ENCODE data around the gene MRGPRD.

The MRGPRD gene

GRCh38 chr11:68990995-68991780 lies 10.4 kb upstream of the MRGPRD start:
- Histone ChIP-seq H3K23ac (ENCODE audit: low read length in 2 of 2) (no peak overlapping the region), H3K18ac (ENCODE audit: low read depth in 1 of 2, low read length in 2 of 2) (no peak overlapping the region), H3K14ac (ENCODE audit: low read length in 2 of 2) (peak overlapping the region in 1 of 2 experiments; percentile 18), H3K4me3 (ENCODE audit: insufficient read depth in 1 of 2, low read depth in 1 of 2, low read length in 2 of 2) (peak overlapping the region in 1 of 2 experiments; percentile 25), H2AFZ (ENCODE audit: low read depth, low read length) (no peak overlapping the region), H3K4me1 (ENCODE audit: control insufficient read depth, insufficient read depth, low read depth, low read length) (peaks cover 4% of the 10 kb centered on the region), H3K27me3 (ENCODE audit: control insufficient read depth in 1 of 2, insufficient read depth in 1 of 2, low read length in 2 of 2) (peaks cover 27 to 45% of the 10 kb centered on the region in 2 experiments), H3K9ac (ENCODE audit: low read length) (no peak overlapping the region), H2AK5ac (ENCODE audit: low read length, severe bottlenecking) (no peak overlapping the region), H2BK120ac (ENCODE audit: low read depth, low read length) (no peak overlapping the region), H3K79me1 (replicated peaks; ENCODE audit: low read length, poor library complexity, severe bottlenecking) (no peaks in the 10 kb centered on the region), H4K8ac (ENCODE audit: low read length) (no peak overlapping the region), H3K27ac (ENCODE audit: low read length, poor library complexity, severe bottlenecking) (no peak overlapping the region), H3K4ac (ENCODE audit: low read depth in 1 of 2, low read length in 2 of 2) (no peak overlapping the region), H2BK12ac (ENCODE audit: low read length in 2 of 2) (no peak overlapping the region), H3K4me2 (ENCODE audit: low read length, poor library complexity, severe bottlenecking) (no peak overlapping the region), H2BK5ac (ENCODE audit: low read depth, low read length, poor library complexity, severe bottlenecking) (no peak overlapping the region), H4K91ac (ENCODE audit: low read length) (peak overlapping the region; percentile 20), H3K36me3 (ENCODE audit: control insufficient read depth in 1 of 2, insufficient read depth in 2 of 2, low read depth in 1 of 2, low read length in 2 of 2) (no peaks in the 10 kb centered on the region), H3K9me3 (ENCODE audit: control insufficient read depth, low read length) (no peaks in the 10 kb centered on the region), H2BK15ac (ENCODE audit: low read depth, poor library complexity, severe bottlenecking) (no peak overlapping the region)
- DNase-seq: no peak
- WGBS: 83% methylated on average over 15 of the region's 16 CpGs

GRCh38 chr11:68989936-68990606 lies 9.3 kb upstream of the MRGPRD start:
- Histone ChIP-seq H3K27ac (ENCODE audit: low read length, poor library complexity, severe bottlenecking) (no peak overlapping the region), H3K27me3 (ENCODE audit: control insufficient read depth in 1 of 2, insufficient read depth in 1 of 2, low read length in 2 of 2) (peaks cover 27 to 45% of the 10 kb centered on the region in 2 experiments), H3K9ac (ENCODE audit: low read length) (no peak overlapping the region), H2BK15ac (ENCODE audit: low read depth, poor library complexity, severe bottlenecking) (no peak overlapping the region), H3K36me3 (ENCODE audit: control insufficient read depth in 1 of 2, insufficient read depth in 2 of 2, low read depth in 1 of 2, low read length in 2 of 2) (no peaks in the 10 kb centered on the region), H3K4me3 (ENCODE audit: insufficient read depth in 1 of 2, low read depth in 1 of 2, low read length in 2 of 2) (no peak overlapping the region), H3K23ac (ENCODE audit: low read length in 2 of 2) (no peak overlapping the region), H3K4ac (ENCODE audit: low read depth in 1 of 2, low read length in 2 of 2) (no peak overlapping the region), H3K4me1 (ENCODE audit: control insufficient read depth, insufficient read depth, low read depth, low read length) (peaks cover 4% of the 10 kb centered on the region), H3K9me3 (ENCODE audit: control insufficient read depth, low read length) (no peaks in the 10 kb centered on the region), H2BK5ac (ENCODE audit: low read depth, low read length, poor library complexity, severe bottlenecking) (no peak overlapping the region), H3K18ac (ENCODE audit: low read depth in 1 of 2, low read length in 2 of 2) (no peak overlapping the region), H2AK5ac (ENCODE audit: low read length, severe bottlenecking) (no peak overlapping the region), H2BK120ac (ENCODE audit: low read depth, low read length) (no peak overlapping the region), H2BK12ac (ENCODE audit: low read length in 2 of 2) (no peak overlapping the region), H3K4me2 (ENCODE audit: low read length, poor library complexity, severe bottlenecking) (no peak overlapping the region), H2AFZ (ENCODE audit: low read depth, low read length) (peak overlapping the region; percentile 3), H3K79me1 (replicated peaks; ENCODE audit: low read length, poor library complexity, severe bottlenecking) (no peaks in the 10 kb centered on the region), H4K8ac (ENCODE audit: low read length) (no peak overlapping the region), H4K91ac (ENCODE audit: low read length) (no peak overlapping the region), H3K14ac (ENCODE audit: low read length in 2 of 2) (peak overlapping the region in 1 of 2 experiments; percentile 79)
- WGBS: 84% methylated on average over 6 of the region's 8 CpGs
- DNase-seq: no peak

DNA sequence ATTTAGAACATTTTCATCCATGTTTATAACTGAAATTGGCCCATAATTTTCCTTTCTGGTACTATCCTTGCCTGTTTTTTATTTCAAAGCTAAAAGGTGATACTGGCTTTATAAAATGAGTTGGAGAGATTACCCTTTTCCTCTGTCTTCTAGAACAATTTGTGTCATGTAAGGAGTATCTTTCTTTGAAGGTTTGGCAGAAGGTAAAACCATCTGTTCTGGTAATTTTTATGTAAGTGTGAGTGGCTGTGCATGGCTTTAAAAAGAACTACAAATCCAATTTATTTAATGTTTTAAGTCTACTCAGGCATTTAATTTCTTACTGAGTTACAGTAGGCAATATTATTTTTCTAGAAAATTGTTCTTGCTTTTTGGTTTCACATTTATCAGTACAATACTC lies 7.7 kb upstream of the MRGPRD start:
- no peak overlapping the region for H2AFZ ChIP-seq (ENCODE audit: low read depth, low read length)
- H3K9ac ChIP-seq (ENCODE audit: low read length): no peak overlapping the region
- H3K27me3 ChIP-seq (ENCODE audit: control insufficient read depth in 1 of 2, insufficient read depth in 1 of 2, low read length in 2 of 2): peaks cover 27 to 41% of the 10 kb centered on the region in 2 experiments
- no peak overlapping the region for H2BK12ac ChIP-seq (ENCODE audit: low read length in 2 of 2)
- no peak overlapping the region for H2BK120ac ChIP-seq (ENCODE audit: low read depth, low read length)
- no peak overlapping the region for H2BK5ac ChIP-seq (ENCODE audit: low read depth, low read length, poor library complexity, severe bottlenecking)
- H2BK15ac ChIP-seq (ENCODE audit: low read depth, poor library complexity, severe bottlenecking): no peak overlapping the region
- H3K18ac ChIP-seq (ENCODE audit: low read depth in 1 of 2, low read length in 2 of 2): no peak overlapping the region
- H4K8ac ChIP-seq (ENCODE audit: low read length): no peak overlapping the region
- no peaks in the 10 kb centered on the region for H3K79me1 ChIP-seq (replicated peaks; ENCODE audit: low read length, poor library complexity, severe bottlenecking)
- H3K4me1 ChIP-seq (ENCODE audit: control insufficient read depth, insufficient read depth, low read depth, low read length): peaks cover 2% of the 10 kb centered on the region
- no peaks in the 10 kb centered on the region for H3K36me3 ChIP-seq (ENCODE audit: control insufficient read depth in 1 of 2, insufficient read depth in 2 of 2, low read depth in 1 of 2, low read length in 2 of 2)
- no peak overlapping the region for H3K4ac ChIP-seq (ENCODE audit: low read depth in 1 of 2, low read length in 2 of 2)
- no peak overlapping the region for H3K4me2 ChIP-seq (ENCODE audit: low read length, poor library complexity, severe bottlenecking)
- H3K27ac ChIP-seq (ENCODE audit: low read length, poor library complexity, severe bottlenecking): no peak overlapping the region
- no peak overlapping the region for H3K4me3 ChIP-seq (ENCODE audit: insufficient read depth in 1 of 2, low read depth in 1 of 2, low read length in 2 of 2)
- H3K14ac ChIP-seq (ENCODE audit: low read length in 2 of 2): no peak overlapping the region
- H4K91ac ChIP-seq (ENCODE audit: low read length): no peak overlapping the region
- H2AK5ac ChIP-seq (ENCODE audit: low read length, severe bottlenecking): no peak overlapping the region
- DNase-seq: no peak
- no peak overlapping the region for H3K23ac ChIP-seq (ENCODE audit: low read length in 2 of 2)
- no peaks in the 10 kb centered on the region for H3K9me3 ChIP-seq (ENCODE audit: control insufficient read depth, low read length)

DNA sequence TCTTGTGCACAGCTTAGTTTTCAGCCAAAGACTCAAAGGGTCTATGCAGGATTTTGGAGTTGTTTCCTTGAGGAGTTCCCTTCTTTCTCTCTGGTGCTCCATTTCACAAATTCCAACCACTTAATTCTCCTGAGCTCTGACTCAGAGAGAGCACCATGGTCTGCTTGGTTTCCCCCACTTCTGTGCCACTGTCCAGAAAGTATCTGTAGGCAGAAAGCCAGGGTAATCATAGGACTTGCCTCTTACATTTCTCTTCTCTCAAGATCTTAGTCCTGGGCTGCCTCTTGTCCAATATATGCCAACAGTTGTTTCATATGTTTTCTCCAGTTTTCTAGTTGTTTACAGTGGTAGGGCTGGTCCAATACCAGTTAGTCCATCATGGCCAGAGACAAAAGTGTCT lies 6.4 kb upstream of the MRGPRD start:
- DNase-seq: no peak
- Histone ChIP-seq H2BK12ac (ENCODE audit: low read length in 2 of 2) (no peak overlapping the region), H3K4me1 (ENCODE audit: control insufficient read depth, insufficient read depth, low read depth, low read length) (no peaks in the 10 kb centered on the region), H2AFZ (ENCODE audit: low read depth, low read length) (no peak overlapping the region), H3K27ac (ENCODE audit: low read length, poor library complexity, severe bottlenecking) (no peak overlapping the region), H3K4me3 (ENCODE audit: insufficient read depth in 1 of 2, low read depth in 1 of 2, low read length in 2 of 2) (no peak overlapping the region), H3K14ac (ENCODE audit: low read length in 2 of 2) (no peak overlapping the region), H3K36me3 (ENCODE audit: control insufficient read depth in 1 of 2, insufficient read depth in 2 of 2, low read depth in 1 of 2, low read length in 2 of 2) (no peaks in the 10 kb centered on the region), H2BK15ac (ENCODE audit: low read depth, poor library complexity, severe bottlenecking) (no peak overlapping the region), H3K18ac (ENCODE audit: low read depth in 1 of 2, low read length in 2 of 2) (no peak overlapping the region), H3K4me2 (ENCODE audit: low read length, poor library complexity, severe bottlenecking) (no peak overlapping the region), H2BK120ac (ENCODE audit: low read depth, low read length) (no peak overlapping the region), H3K9ac (ENCODE audit: low read length) (no peak overlapping the region), H3K79me1 (replicated peaks; ENCODE audit: low read length, poor library complexity, severe bottlenecking) (no peaks in the 10 kb centered on the region), H2AK5ac (ENCODE audit: low read length, severe bottlenecking) (no peak overlapping the region), H3K23ac (ENCODE audit: low read length in 2 of 2) (no peak overlapping the region), H3K9me3 (ENCODE audit: control insufficient read depth, low read length) (peaks cover under 1% of the 10 kb centered on the region), H2BK5ac (ENCODE audit: low read depth, low read length, poor library complexity, severe bottlenecking) (no peak overlapping the region), H4K91ac (ENCODE audit: low read length) (no peak overlapping the region), H3K4ac (ENCODE audit: low read depth in 1 of 2, low read length in 2 of 2) (no peak overlapping the region), H3K27me3 (ENCODE audit: control insufficient read depth in 1 of 2, insufficient read depth in 1 of 2, low read length in 2 of 2) (peaks cover 22 to 37% of the 10 kb centered on the region in 2 experiments), H4K8ac (ENCODE audit: low read length) (no peak overlapping the region)
